Uterus (tissue), 4 donors: ENCODE results near the gene COL4A3. TPM values are rescaled to one million over a fixed set of nuclear protein-coding genes. Genes with fewer than 3 reads are reported as not detected.

Experiments used
- DNase-seq, 2 donors: peaks; one replicate each; pipeline ENCODE4 v3.0.0-alpha.2; 2019 to 2020
- H3K27ac ChIP-seq, 2 donors: fragments of 200-600 bp; sonication (generic); 1 replicate in 1 of 2; 2 replicates in 1 of 2; pipeline ENCODE4 v1.5.1; 2016 to 2018
- H3K27me3 ChIP-seq, 2 donors: fragments of 200-600 bp; sonication (generic); one replicate each; pipeline ENCODE4 v1.5.1; 2018 to 2019; ENCODE audit warnings: control low read depth in 1 of 2
- H3K36me3 ChIP-seq, 2 donors: fragments of 200-600 bp; sonication (generic); one replicate each; pipeline ENCODE4 v1.5.1; 2019; ENCODE audit warnings: control low read depth in 1 of 2
- H3K4me1 ChIP-seq, 2 donors: fragments of 200-600 bp; sonication (generic); one replicate each; pipeline ENCODE4 v1.5.1; 2018 to 2019; ENCODE audit warnings: control low read depth in 1 of 2
- H3K4me3 ChIP-seq, 2 donors: fragments of 200-600 bp; sonication (generic); 1 replicate in 1 of 2; 2 replicates in 1 of 2; pipeline ENCODE4 v1.5.1; 2018 to 2019; ENCODE audit warnings: mild to moderate bottlenecking in 1 of 2
- H3K9me3 ChIP-seq, 2 donors: fragments of 200-600 bp; sonication (generic); one replicate each; pipeline ENCODE4 v1.5.1; 2019; ENCODE audit warnings: control low read depth in 1 of 2
- CTCF ChIP-seq, 4 experiments: fragments of 200-600 bp in 2 of 4; fragments of 450-650 bp in 2 of 4; sonication (generic) in 2 of 4; IDR thresholded peaks; one replicate each; pipeline ENCODE4 v1.5.1; 2016 to 2019; ENCODE audit warnings: antibody characterized with exemption in 4 of 4, mild to moderate bottlenecking in 2 of 4, moderate library complexity in 1 of 4
- POLR2A ChIP-seq, 2 donors: fragments of 450-650 bp; IDR thresholded peaks; one replicate each; pipeline ENCODE4 v1.6.1; 2016; ENCODE audit warnings: antibody characterized with exemption in 2 of 2, mild to moderate bottlenecking in 1 of 2, moderate library complexity in 1 of 2
- intact Hi-C: fragments of 100-400 bp; cut with DNase I; formaldehyde crosslinking; loops from one replicate; pipeline ENCODE4 v1.15.1; 2023; ENCODE audit warnings: low total_unique reads
- total RNA-seq, 4 donors: library from RNA; depleted of rRNA in 3 of 4; stranded (reverse); fragments of >200 nt in 3 of 4; gene quantifications; one replicate each; pipeline versions ENCODE4 v1.1.0 to v1.2.4, GENCODE V29; 2014 to 2023
- donor health status: DM: yes; HTN: yes; CAD: no.

COL4A3 gene
- total RNA-seq, 4 donors from 2014 or later: 0.26 to 7.6 (median 3.5) TPM

DNA sequence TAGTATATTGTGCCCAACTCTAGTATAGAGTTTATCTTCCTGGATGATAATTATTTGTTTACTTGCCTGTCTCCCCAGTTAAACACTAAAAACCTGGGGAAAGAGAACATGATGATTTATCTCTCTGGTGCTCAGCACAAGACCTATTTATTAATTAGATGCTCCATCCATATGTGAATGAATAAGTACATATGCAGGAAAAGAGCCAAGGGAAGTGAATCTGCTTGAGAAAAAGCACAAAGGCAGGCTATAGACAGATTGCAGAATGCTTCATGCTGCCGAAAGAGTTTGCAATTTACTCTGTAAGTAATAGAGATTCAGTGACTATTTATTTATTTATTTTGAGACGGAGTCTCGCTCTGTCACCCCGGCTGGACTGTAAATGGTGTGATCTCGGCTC is 123.3 kb downstream of the COL4A3 start:
- Histone ChIP-seq H3K9me3 (no peaks in the 10 kb centered on the region), H3K27me3 (no peaks in the 10 kb centered on the region), H3K4me1 (no peaks in the 10 kb centered on the region), H3K36me3 (no peaks in the 10 kb centered on the region), H3K4me3 (no peak overlapping the region), H3K27ac (no peak overlapping the region)
- no peak for TF ChIP-seq CTCF (IDR thresholded peaks at IDR 0.05)
- TF ChIP-seq POLR2A (IDR thresholded peaks at IDR 0.05): no peak
- intact Hi-C loops: no loop called here
- DNase-seq: no peak

GRCh38 chr2:227292314-227292713 is 127.9 kb downstream of the COL4A3 start:
- Histone ChIP-seq H3K36me3 (no peaks in the 10 kb centered on the region), H3K4me1 (no peaks in the 10 kb centered on the region), H3K27ac (no peak overlapping the region), H3K4me3 (no peak overlapping the region), H3K9me3 (no peaks in the 10 kb centered on the region), H3K27me3 (no peaks in the 10 kb centered on the region)
- DNase-seq: no peak
- TF ChIP-seq POLR2A (IDR thresholded peaks at IDR 0.05) (no peak), CTCF (IDR thresholded peaks at IDR 0.05) (no peak)
- intact Hi-C loops: no loop called here

- H3K4me3 ChIP-seq: no peak overlapping the region
- TF ChIP-seq CTCF (IDR thresholded peaks at IDR 0.05): no peak
- intact Hi-C loops: no loop called here
- H3K9me3 ChIP-seq: no peaks in the 10 kb centered on the region
- no peak overlapping the region for H3K27ac ChIP-seq
- H3K27me3 ChIP-seq: no peaks in the 10 kb centered on the region
- no peaks in the 10 kb centered on the region for H3K4me1 ChIP-seq
- DNase-seq: no peak
- no peaks in the 10 kb centered on the region for H3K36me3 ChIP-seq
Measured at GRCh38 chr2:227293531-227293930, 129.1 kb downstream of the COL4A3 start.

DNA sequence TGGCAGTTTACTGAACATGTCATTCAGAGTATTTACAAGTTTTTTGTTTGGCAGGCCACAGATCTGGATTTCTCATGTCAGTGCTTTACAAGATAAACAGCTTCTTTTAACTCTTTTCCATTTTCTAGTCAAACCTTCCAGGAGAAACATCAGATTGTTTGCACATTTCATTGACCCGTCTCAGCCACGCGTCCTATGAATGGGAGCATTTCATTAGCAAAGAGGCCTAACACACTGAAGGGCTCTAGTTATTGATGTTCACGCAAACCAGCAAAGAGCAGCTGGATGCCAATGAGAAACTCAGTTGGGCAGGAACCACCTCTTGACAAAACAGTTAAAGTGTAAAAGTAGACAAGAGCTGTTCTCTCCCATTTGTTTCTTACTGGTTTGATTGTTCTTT is 131.4 kb downstream of the COL4A3 start:
- Histone ChIP-seq H3K9me3 (no peaks in the 10 kb centered on the region), H3K4me3 (no peak overlapping the region), H3K4me1 (no peaks in the 10 kb centered on the region), H3K27me3 (no peaks in the 10 kb centered on the region), H3K27ac (no peak overlapping the region), H3K36me3 (no peaks in the 10 kb centered on the region)
- TF ChIP-seq POLR2A (IDR thresholded peaks at IDR 0.05) (no peak), CTCF (IDR thresholded peaks at IDR 0.05) (no peak)
- intact Hi-C loops: no loop called here
- no peak for DNase-seq

DNA sequence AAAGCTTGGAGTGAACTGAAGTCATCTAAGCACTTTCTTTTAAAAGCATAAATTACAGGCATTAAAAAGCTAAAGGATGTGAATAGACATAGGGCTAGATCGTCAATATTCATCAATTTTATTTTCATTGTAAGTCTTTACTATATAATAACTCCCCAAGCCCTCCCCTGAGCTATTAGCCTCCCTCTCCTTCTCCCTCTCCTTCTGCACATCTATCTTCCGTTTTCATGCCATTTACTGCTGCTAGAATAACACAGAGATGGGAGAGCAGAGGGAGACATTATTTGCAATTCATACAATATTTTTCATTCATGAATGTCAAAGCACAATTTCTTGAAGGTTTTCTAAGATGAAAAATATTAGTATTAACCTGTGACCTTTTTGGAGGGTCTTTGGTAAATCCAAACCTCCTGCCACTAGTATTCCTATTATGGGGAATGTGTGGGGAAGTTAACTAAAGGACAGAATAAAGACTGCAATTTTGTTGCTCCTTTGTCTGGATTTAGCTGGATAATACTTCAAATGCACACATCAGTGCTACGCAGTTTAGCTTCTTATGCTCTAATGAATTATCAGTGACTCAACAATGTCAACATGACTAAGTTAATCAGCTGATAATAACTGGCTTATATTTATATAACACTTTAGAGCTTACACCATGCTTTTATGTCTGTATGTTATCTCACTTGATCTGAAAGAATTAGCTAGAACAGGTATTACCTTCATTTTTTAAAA is 132.4 kb downstream of the COL4A3 start:
- H3K9me3 ChIP-seq: no peaks in the 10 kb centered on the region
- no peaks in the 10 kb centered on the region for H3K36me3 ChIP-seq
- H3K27me3 ChIP-seq: no peaks in the 10 kb centered on the region
- no peaks in the 10 kb centered on the region for H3K4me1 ChIP-seq
- H3K4me3 ChIP-seq: no peak overlapping the region
- intact Hi-C loops: no loop called here
- DNase-seq: no peak
- no peak overlapping the region for H3K27ac ChIP-seq
- no peak for TF ChIP-seq POLR2A (IDR thresholded peaks at IDR 0.05)
- TF ChIP-seq CTCF (IDR thresholded peaks at IDR 0.05): no peak
